Neural crest cell (in vitro differentiated cells): ENCODE measurements around the gene SFXN1. TPM values are rescaled to one million over a fixed set of nuclear protein-coding genes. Genes with fewer than 3 reads are reported as not detected.

Experiments
- DNase-seq: peaks from one replicate; pipeline ENCODE4 v3.0.0; 2021; ENCODE audit warnings: low read depth, mixed read lengths, low spot score
- H3K27ac Mint-ChIP-seq: one replicate; pipeline ENCODE4 v1.8.0; 2021; ENCODE audit warnings: mild to moderate bottlenecking, mixed read lengths; ENCODE audit not compliant: unreplicated experiment
- H3K27me3 Mint-ChIP-seq: 2 replicates; pipeline ENCODE4 v1.8.0; 2021; ENCODE audit warnings: low read depth, mild to moderate bottlenecking, mixed read lengths
- H3K36me3 Mint-ChIP-seq: 2 replicates; pipeline ENCODE4 v1.8.0; 2021; ENCODE audit warnings: low read depth, mild to moderate bottlenecking, mixed read lengths
- H3K4me1 Mint-ChIP-seq: 2 replicates; pipeline ENCODE4 v1.8.0; 2021; ENCODE audit warnings: mixed read lengths
- H3K4me3 Mint-ChIP-seq: one replicate; pipeline ENCODE4 v1.8.0; 2021; ENCODE audit warnings: mild to moderate bottlenecking, mixed read lengths
- H3K9me3 Mint-ChIP-seq: 2 replicates; pipeline ENCODE4 v1.8.0; 2021; ENCODE audit warnings: mixed read lengths
- total RNA-seq: library from RNA; stranded (reverse); gene quantifications from 2 replicates; pipeline ENCODE4 v1.2.1, GENCODE V29; 2021
- TF ChIP-seq, protein P1 (sequence below): fragments of 200-600 bp; sonication (generic); conservative IDR thresholded peaks from 2 replicates; pipeline ENCODE4 v1.5.0; 2021; ENCODE audit warnings: antibody characterized with exemption, mild to moderate bottlenecking

Gene SFXN1
- total RNA-seq, 1 donor from 2014 or later, result 103 TPM

DNA sequence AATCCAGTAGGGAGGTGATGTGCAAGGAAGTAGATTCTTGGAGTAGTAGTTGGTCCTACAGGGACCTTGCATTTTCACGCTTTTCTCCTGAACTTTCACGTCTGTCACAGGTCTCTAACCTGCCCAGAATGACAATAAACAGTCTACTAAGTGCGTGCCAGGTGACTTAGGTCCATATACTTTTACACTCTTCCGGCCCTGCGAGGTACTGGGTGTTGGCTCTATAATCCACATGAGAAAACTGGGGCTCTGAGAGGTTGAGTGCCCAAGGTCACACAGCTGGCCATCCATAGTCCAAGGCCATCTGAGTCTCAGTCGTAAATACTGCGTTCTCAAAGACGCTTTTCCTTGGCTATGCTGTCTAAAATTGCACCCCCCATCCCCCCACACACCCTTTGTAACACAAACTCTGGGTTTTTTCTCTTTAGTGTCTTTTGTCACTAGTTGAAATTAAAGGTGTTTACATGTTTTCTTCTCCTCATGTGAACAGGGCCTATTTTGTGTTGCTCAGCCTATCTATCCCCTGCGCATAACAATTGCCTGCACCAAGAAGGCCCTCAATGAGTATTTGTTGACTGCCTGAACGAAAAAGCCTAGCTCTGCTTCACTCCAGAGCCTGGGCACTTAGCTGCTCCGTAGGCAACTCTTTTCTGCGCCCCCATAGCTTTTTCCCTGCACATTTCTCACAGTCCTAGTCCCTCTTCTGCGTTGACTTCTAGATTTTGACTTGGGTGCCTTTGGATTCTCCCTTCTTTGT lies 943 bp downstream of the SFXN1 start:
- H3K4me1 Mint-ChIP-seq, result peaks cover 29% of the 10 kb centered on the region
- no peak for DNase-seq
- TF ChIP-seq, protein P1, sequence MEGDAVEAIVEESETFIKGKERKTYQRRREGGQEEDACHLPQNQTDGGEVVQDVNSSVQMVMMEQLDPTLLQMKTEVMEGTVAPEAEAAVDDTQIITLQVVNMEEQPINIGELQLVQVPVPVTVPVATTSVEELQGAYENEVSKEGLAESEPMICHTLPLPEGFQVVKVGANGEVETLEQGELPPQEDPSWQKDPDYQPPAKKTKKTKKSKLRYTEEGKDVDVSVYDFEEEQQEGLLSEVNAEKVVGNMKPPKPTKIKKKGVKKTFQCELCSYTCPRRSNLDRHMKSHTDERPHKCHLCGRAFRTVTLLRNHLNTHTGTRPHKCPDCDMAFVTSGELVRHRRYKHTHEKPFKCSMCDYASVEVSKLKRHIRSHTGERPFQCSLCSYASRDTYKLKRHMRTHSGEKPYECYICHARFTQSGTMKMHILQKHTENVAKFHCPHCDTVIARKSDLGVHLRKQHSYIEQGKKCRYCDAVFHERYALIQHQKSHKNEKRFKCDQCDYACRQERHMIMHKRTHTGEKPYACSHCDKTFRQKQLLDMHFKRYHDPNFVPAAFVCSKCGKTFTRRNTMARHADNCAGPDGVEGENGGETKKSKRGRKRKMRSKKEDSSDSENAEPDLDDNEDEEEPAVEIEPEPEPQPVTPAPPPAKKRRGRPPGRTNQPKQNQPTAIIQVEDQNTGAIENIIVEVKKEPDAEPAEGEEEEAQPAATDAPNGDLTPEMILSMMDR, result no peak
- H3K27ac Mint-ChIP-seq, result peak overlapping the region; percentile 54
- H3K36me3 Mint-ChIP-seq, result peaks cover 27% of the 10 kb centered on the region
- peak overlapping the region; percentile 94 for H3K4me3 Mint-ChIP-seq
- H3K9me3 Mint-ChIP-seq, result no peaks in the 10 kb centered on the region
- H3K27me3 Mint-ChIP-seq, result peaks cover 28% of the 10 kb centered on the region

DNA sequence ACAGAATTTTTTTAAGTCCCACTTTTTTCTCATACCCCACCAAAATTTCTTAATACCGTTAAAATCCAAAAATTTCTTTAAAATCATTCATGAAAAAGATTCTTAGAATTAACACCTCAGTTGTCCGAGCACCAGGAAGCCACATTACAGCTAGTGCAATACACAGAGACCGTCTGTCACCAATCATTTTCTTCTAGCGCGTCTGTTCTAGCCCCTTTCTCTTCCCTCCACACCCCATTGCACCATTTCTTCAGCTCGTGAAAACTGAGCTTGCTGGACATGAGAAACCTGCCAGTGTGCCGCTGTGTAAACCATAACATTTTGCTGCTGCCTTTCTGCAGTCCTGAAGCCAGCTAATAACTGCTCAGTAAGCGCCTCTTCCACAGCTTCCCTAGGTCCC lies 5.0 kb downstream of the SFXN1 start:
- H3K4me1 Mint-ChIP-seq, result peaks cover 38% of the 10 kb centered on the region
- H3K9me3 Mint-ChIP-seq, result no peaks in the 10 kb centered on the region
- no peak overlapping the region for H3K27ac Mint-ChIP-seq
- peaks cover 47% of the 10 kb centered on the region for H3K36me3 Mint-ChIP-seq
- H3K4me3 Mint-ChIP-seq, result no peak overlapping the region
- DNase-seq, result no peak
- H3K27me3 Mint-ChIP-seq, result no peaks in the 10 kb centered on the region
- TF ChIP-seq, protein P1, result no peak

DNA sequence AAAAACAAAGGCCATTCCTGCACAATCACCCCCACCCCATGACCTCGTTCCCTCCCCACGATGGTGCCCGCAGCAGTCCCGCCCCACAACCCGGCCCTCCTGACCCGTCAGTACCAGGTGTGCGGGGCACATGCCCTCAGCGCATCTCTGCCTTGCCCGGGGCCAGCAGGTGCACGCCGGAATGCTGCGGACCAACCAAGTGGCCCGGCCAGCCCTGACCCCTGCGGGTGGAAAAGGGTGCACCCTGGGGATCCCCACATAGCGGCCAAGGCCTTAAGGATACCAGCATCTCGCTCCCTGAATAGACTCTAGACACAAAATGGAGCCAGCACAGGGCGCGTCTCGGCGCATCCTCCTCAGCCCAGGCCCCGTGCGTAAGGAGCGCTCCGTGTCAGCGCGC lies 6.0 kb downstream of the SFXN1 start:
- Mint-ChIP-seq H3K27ac (no peak overlapping the region), H3K4me1 (peaks cover 34% of the 10 kb centered on the region), H3K36me3 (peaks cover 51% of the 10 kb centered on the region), H3K27me3 (no peaks in the 10 kb centered on the region), H3K4me3 (no peak overlapping the region), H3K9me3 (no peaks in the 10 kb centered on the region)
- no peak for DNase-seq
- TF ChIP-seq, protein P1, result no peak

DNA sequence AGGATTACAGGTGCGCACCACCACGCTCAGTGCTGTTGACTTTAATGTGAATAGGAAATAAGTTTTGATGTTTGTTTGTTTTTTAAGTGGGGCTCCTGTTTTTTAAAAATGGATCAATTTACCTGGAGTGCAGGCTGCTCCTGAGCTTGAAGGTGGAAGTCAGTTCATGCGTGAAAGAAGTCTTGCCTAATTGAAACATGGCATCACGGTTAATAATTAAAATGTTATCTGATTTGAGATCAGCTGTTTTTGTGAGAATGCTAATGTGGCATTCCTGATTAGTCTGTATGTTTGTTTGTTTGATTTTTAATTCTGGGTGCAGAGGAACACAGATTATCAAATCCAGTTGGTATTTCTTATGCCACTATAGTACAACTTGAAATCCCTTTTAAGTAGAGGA lies 6.5 kb downstream of the SFXN1 start:
- peaks cover 29% of the 10 kb centered on the region for H3K4me1 Mint-ChIP-seq

DNA sequence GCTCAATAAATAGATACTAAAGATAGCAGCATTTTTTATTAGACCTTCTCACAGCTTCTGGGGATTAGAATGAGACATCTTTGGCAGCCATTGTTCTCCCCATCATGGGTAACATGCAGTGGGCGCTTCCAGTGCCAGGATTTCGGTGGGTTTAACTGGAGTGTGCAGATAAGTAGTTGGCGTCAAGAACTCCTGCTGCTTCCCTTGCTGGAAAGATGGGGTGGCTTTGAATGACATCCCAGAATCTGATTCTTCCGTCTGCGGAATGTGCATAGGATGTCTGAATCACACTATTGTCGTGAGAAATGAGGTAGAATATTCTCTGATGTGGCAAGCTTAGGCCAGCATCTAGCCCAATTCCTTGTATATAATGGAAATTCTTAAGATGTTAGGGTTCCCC lies 7.3 kb downstream of the SFXN1 start:
- Mint-ChIP-seq H3K27ac (no peak overlapping the region), H3K4me1 (peaks cover 23% of the 10 kb centered on the region), H3K27me3 (no peaks in the 10 kb centered on the region), H3K36me3 (peaks cover 49% of the 10 kb centered on the region), H3K4me3 (peak overlapping the region; percentile 8), H3K9me3 (no peaks in the 10 kb centered on the region)
- TF ChIP-seq, protein P1, result no peak
- DNase-seq, result no peak

More for the DNA sequence above, 6.5 kb downstream of the SFXN1 start:
- H3K36me3 Mint-ChIP-seq, result peaks cover 51% of the 10 kb centered on the region
- DNase-seq, result no peak
- H3K4me3 Mint-ChIP-seq, result no peak overlapping the region
- no peaks in the 10 kb centered on the region for H3K27me3 Mint-ChIP-seq
- TF ChIP-seq, protein P1, result no peak
- no peaks in the 10 kb centered on the region for H3K9me3 Mint-ChIP-seq
- no peak overlapping the region for H3K27ac Mint-ChIP-seq
